GM23248 (cell line): Measurements from ENCODE around the gene HERC2.

Experiments used
- EZH2 ChIP-seq: fragments of 200-600 bp; sonication (generic); IDR thresholded peaks from 2 replicates; pipeline ENCODE4 v1.6.1; 2018; ENCODE audit warnings: antibody characterized with exemption, mild to moderate bottlenecking; ENCODE audit not compliant: insufficient read depth, poor library complexity, severe bottlenecking
- EZH2phosphoT487 ChIP-seq: fragments of 200-600 bp; sonication (generic); IDR thresholded peaks from 2 replicates; pipeline ENCODE4 v1.6.1; 2018; ENCODE audit warnings: antibody characterized with exemption, moderate library complexity, mild to moderate bottlenecking, low read depth; ENCODE audit not compliant: insufficient read depth

GRCh38 chr15:28267727-28268126 is 54.3 kb downstream of the HERC2 start:
- TF ChIP-seq EZH2phosphoT487 (no peak), EZH2 (no peak)
